Measurements from ENCODE around the gene CDKN2A.
A peak's percentile ranks its signal among the peaks of the same experiment; 100 is the strongest.

CDKN2A gene

DNA sequence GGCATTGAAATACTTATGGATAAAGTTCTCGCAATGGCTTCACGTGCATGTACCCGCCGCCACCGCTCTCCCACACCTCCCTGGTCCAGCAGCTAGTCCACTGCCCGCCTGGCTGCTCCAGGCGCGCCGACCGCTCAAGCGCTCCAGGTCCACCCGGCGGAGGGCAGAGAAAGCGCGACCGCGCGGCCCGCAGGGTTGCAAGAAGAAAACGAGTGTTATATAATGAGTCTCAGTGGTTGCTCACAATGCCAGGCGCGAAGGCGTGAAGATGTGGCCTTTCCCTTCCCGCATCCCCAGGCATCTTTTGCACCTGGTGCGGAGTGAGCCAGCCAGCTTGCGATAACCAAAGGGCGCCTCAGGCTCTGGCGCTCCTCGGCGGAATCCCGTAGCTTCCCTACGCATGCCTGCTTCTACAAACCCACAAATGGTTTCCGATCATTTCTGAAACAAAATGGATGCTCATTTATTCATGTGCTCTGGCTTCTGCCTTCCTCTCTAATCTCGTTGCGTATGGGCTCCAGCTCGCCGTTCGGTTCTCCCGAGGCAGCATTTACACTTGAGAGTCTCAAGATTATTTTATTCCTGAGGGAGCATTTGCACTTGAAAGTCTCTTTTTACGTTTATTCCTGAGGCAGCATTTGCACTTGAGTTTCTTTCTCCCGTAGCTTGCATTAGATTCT lies 25.7 kb downstream of the CDKN2A start:
- H3K4me3 ChIP-seq (ENCODE audit: low read depth, low read length), result no peak overlapping the region
- in situ Hi-C loops (cut with HindIII; ENCODE audit: low sequenced_read_pairs), result no loop called here
- TF ChIP-seq CTCF (IDR thresholded peaks at IDR 0.05; ENCODE audit: low read depth, low read length), result no peak
- DNase-seq (ENCODE audit: low read depth, low spot score), result peak; percentile 51

DNA sequence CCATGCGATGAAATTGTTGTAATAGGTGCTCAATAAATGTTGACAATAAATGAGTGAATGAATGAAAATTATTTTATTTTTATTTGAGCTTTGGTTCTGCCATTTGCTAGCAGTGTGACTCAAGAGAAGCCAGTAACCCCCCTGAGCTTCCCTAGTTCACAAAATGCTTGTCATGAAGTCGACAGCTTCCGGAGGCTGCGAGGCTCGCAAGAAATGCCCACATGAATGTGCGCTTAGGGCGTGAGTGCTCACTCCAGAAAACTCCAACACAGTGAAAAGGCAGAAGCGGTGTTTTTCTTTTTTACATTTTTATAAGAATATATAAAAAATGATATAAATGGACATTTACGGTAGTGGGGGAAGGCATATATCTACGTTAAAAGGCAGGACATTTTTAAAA lies 26.5 kb downstream of the CDKN2A start:
- no peak for TF ChIP-seq CTCF (IDR thresholded peaks at IDR 0.05; ENCODE audit: low read depth, low read length)
- DNase-seq (ENCODE audit: low read depth, low spot score), result no peak
- H3K4me3 ChIP-seq (ENCODE audit: low read depth, low read length), result no peak overlapping the region
- in situ Hi-C loops (cut with HindIII; ENCODE audit: low sequenced_read_pairs), result no loop called here

- no peak overlapping the region for H3K4me3 ChIP-seq (ENCODE audit: low read depth, low read length)
- TF ChIP-seq CTCF (IDR thresholded peaks at IDR 0.05; ENCODE audit: low read depth, low read length), result no peak
- DNase-seq (ENCODE audit: low read depth, low spot score), result no peak
- in situ Hi-C loops (cut with HindIII; ENCODE audit: low sequenced_read_pairs), result no loop called here
These were observed 27.0 kb downstream of the CDKN2A start for GRCh38 chr9:21967169-21967568.

GRCh38 chr9:21966140-21966851 lies 27.9 kb downstream of the CDKN2A start:
- H3K4me3 ChIP-seq (ENCODE audit: low read depth, low read length), result no peak overlapping the region
- in situ Hi-C loops (cut with HindIII; ENCODE audit: low sequenced_read_pairs), result no loop called here
- TF ChIP-seq CTCF (IDR thresholded peaks at IDR 0.05; ENCODE audit: low read depth, low read length), result no peak
- no peak for DNase-seq (ENCODE audit: low read depth, low spot score)

DNA sequence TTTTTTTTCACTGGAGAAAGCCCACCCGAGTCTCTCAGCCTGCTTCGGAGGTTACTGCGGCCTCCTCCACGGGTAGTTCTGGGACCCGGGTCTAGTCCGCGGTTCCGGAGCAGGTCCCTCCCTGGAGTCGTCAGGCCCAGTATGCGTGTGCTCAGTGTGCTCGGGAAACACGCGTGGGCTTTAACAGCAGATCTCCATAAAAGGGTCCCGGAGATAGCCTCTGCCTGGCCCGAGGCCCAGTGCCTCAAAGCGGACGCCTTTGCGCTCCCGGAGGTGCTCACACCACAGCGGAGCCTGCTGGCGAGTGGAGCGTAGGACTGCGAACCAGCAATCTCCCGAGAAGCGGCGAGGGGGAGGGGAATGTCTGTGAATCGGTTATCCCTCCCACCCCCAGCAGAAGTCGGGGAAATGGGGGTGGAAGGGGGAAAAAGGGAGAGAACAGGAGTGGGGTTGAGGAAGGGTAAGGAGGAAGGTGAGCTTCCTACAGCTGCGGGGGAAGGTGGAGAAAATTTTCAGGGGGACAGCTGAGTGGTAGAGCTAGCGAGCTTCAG lies 28.7 kb downstream of the CDKN2A start:
- peak overlapping the region; percentile 33 for H3K4me3 ChIP-seq (ENCODE audit: low read depth, low read length)
- in situ Hi-C loops (cut with HindIII; ENCODE audit: low sequenced_read_pairs), result no loop called here
- TF ChIP-seq CTCF (IDR thresholded peaks at IDR 0.05; ENCODE audit: low read depth, low read length), result peak; percentile 80
- DNase-seq (ENCODE audit: low read depth, low spot score), result peak; percentile 79

DNA sequence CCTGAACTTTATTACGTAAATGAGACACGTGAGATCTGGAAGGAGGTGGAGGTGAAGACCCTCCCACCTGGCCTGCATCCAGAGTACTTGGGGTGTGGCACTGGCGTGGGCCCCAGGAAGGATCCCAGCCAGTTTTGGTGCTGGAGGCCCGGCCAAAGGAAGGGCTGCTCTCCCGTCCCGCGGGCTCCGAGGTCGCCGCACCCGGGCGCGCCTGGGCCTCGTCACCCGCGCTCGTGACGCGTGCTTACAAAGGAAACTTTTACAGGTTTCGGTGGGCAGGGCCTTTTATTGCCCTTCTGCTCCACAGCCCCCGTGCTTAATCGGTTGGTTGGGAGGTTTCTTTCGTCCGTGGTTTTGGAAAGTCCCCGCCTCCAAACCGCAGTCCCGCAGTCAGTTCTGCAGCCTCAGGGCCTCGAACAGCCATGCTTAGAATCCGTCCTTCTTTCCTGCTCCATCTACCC lies 29.2 kb downstream of the CDKN2A start:
- in situ Hi-C loops (cut with HindIII; ENCODE audit: low sequenced_read_pairs), result no loop called here
- peak overlapping the region; percentile 33 for H3K4me3 ChIP-seq (ENCODE audit: low read depth, low read length)
- DNase-seq (ENCODE audit: low read depth, low spot score), result peak; percentile 61
- TF ChIP-seq CTCF (IDR thresholded peaks at IDR 0.05; ENCODE audit: low read depth, low read length), result no peak
